Measurements from ENCODE around the gene SLC24A2.
"Not testable (repeated sequence)": the region's sequence is repeated elsewhere in the genome, so short reads cannot be mapped to it uniquely, and the experiment has no call there.

Gene SLC24A2

DNA sequence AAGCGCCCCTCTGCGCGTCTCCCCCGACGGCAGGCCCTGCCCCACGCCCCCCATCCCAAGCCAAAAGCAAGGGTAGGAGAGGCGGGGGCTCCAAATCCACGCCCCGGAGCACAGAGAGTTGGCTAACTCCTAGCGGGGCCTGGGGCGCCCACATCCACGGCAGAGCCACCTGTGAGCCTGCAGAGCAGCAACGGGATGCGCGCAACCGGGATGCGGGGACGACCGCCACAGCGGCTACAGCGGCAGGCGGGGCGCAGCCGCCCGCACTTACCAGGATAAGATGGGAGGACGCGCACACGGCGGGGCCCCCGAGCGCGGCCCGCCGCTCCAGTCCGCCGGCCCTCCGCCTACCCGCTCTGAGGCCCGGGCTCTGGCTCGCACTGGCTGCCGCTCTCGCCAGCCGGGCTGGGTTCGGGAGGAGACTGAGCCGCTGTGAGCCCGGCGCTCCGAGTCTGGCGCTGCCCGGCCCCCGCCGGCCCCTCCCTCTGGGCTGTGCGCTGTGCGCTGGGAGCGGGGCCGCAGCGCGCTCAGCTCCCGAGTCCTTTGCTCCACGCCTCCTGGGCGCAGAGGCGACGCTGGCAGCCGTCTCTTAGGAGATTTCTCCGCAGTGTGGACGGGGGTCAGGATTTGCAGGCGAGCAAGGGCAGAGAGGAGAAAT is at the start of gene SLC24A2:
SLC24A2 (minus strand) TSS at position 424 of the 658 bp plus-strand sequence.
- DNase-seq (ENCODE audit: low read depth), result no peak

DNA sequence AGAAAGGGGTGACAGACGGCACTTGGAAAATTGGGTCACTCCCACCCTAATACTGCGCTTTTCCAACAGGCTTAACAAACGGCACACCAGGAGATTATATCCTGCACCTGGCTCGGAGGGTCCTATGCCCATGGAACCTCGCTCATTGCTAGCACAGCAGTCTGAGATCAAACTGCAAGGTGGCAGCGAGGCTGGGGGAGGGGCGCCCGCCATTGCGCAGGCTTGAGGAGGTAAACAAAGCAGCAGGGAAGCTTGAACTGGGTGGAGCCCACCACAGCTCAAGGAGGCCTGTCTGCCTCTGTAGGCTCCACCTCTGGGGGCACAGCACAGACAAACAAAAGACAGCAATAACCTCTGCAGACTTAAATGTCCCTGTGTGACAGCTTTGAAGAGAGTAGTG is 44.5 kb upstream of the SLC24A2 start:
- DNase-seq (ENCODE audit: low read depth), result not testable (repeated sequence)

DNA sequence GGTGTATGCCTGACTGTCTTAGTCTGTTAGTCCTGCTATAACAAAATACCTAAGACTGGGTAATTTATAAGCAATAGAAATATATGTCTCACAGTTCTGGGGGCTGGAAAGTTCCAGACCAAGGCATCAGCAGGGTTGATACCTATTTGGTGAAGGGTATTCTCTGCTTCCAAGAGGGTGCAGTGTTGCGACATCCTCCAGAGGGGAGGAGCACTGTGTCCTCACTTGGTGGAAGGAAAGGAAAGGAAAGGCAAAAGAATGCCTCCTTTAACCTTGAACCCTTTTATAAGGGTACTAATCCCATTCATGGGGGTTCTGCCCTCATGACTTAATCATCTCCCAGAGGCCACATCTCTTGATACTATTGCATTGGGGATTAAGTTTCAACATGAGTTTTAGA is 42.0 kb upstream of the SLC24A2 start:
- DNase-seq (ENCODE audit: low read depth), result no peak

DNA sequence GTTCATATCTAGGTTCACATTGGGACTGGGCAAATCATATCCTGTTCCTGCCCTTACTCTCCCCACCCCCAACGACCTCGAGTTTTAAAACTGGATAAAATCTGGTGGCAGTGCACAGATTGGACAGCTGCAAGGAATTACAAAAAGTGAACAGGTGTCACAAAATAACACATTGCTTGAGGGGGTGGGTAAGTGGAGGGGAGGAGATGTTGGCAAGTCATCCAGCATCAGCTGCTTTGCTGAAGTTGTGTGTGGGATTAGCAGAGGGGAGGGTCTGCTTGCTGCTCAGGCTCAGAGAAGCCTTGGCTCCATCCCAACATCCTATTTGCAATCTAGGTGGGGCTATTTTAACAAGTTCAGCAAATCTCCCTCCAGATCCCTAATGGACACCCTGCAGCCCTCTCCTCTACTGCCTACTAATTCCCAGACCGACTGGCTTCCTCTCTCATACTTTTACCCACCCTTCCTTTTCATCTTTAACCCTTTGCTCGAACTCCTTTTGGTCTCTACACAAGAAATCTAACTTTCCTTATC is 39.8 kb upstream of the SLC24A2 start:
- DNase-seq (ENCODE audit: low read depth), result no peak

DNA sequence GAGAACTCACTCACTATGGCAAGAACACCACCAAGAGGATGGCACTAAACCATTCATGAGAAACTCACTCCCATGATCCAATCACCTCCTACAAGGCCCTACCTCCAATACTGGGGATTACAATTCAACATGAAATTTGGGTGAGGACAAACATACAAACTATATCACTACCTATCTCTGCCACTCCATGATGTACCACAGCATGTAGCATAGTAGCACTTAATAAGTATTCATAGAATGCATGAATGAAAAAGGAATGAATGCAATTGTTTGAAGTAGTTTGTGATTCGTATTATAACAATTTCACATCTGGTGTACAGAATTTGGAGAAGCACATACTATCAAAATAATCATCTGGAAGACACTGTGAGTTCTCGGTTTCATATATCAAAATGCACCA is 27.9 kb upstream of the SLC24A2 start:
- no peak for DNase-seq (ENCODE audit: low read depth)

DNA sequence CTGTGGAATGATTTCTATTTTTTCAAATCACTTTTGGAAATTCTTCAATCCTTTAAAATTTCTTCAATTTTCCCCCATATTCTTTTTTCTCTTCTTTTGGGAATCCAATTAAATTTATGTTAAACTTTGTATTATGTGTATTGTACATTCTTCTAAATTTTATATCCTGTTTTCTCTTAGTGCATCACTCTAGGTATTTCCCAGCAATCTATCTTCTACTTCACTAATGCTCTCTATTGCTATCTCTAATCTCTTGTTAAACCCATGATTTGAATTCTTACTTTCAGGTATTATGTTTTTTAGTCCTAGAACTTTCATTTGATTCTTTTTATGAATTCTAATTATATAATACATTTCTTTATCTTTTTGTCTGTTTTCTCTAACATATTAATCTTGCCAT is 23.4 kb upstream of the SLC24A2 start:
- DNase-seq (ENCODE audit: low read depth), result no peak

DNA sequence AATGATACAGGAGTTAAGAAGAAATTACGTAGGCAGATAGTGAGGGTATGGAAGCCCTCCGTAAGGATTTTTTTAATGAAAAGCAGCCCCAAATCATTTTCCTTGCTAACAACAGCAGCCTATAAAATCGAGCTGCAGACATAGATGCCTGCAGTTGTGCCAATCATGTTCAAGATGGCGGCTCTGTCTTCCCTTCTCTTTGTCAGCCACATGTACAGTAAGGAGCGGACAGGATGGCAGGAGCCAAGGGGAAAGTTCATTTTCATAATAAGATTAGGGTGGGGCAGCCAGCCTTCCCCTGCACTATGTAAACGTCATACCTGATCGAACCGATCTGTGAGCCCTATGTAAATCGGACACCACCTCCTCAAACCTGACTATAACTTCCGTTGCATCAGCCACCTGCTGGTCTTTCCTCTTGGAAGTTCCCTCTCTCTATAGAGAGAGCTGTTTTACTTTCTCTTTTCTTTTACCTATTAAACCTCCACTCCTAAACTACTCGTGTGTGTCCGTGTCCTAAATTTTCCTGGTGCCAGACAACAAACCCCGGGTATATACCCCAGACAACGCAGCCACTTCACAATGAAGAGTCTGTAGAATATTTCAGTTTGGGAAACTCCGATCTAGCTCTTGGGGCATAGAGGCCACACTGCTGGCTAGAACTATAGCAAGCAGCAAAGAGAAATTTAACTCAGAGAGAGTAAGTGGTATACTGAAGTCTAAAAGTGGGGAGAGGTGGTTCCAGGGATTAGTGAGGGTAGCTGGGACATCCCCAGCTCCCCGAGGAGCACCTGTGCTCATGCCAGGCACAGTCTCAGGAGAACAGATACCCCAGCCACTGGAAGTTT is 20.8 kb upstream of the SLC24A2 start:
- DNase-seq (ENCODE audit: low read depth), result no peak

DNA sequence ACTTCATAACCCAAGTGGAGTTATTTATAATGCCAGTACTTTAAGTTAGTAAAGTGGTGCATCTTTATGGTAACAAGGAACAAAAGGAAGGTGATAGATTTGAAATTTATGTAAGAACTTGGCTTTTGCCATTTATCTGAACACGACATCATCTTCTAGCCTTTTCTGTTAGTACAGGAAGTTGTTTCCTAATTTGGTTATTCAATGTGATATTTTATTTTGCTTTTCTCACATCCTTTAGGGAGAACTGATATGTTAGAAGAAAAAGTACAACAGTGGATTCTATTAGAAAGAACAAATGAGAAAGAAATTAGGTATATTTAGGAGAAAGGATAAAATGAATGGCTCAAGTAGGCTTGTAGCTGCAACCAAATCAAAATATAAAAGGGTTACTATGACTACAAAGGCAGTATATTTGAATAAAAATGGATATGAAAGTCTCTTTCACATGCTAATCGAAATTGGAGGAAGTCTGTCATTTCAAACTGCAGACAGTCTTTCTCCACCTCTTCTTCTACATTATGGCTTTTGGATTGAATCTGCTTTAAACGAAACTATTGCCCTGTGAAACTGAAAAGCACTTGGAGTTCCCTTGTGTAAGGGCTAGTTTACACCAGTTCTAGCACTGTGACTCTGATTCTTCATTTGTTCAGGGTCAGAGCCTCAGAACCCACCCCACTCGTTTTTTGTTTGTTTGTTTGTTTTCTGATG is 18.5 kb upstream of the SLC24A2 start:
- DNase-seq (ENCODE audit: low read depth), result no peak

DNA sequence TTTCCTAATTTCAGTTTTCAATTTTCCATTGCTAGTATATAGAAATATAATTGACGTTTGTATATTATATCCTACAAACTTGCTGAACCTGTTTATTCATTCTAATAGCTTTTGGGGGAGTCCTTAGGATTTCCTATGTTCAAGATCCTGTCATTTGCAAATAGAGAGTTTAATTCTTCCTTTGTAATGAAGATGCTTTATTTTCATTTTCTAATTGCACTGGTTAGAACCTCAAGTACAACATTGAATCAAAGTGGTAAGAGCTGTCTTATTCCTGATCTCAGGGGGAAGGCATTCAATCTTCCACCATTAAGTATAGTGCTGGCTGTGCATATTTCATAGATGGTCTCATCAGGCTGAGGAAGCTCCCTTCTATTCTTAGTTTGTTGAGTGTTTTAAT is 15.6 kb upstream of the SLC24A2 start:
- DNase-seq (ENCODE audit: low read depth), result no peak

DNA sequence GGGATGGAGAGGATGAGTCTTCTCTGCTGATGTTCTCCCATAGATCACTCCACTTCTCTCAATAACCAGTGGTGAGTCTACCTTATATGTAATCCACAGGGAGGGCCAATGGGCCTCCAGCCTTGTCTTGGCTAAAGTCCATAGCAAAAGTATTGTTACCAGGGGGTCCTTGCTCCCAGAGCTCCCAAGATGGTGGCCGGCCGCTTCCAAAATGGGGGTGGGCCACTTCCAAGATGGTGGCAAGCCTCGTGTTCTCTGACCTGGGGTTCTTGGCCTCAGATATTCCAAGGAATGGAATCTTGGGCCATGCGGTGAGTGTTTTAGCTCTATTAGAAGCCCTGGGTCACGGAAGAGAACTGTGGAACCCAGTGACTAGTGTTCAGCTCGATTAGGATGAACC is 12.0 kb upstream of the SLC24A2 start:
- DNase-seq (ENCODE audit: low read depth), result no peak

DNA sequence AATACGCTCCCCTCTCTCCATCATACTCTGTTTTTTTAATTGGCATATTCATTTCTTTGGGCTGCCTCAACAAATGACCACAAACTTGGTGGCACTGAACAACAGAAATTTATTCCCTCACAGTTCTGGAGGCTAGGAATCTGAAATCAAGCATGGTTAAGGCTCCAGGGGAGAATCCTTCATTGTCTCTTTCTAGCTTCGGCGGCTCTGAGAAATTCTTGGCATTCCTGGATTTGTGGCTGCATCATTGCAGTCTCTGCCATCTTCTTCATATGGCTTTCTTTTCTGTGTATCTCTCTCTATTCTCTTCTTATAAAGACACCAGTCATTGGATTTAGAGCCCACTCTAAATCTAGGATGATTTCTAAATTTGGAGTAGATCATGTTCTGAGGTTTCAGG is 10.9 kb upstream of the SLC24A2 start:
- no peak for DNase-seq (ENCODE audit: low read depth)

DNA sequence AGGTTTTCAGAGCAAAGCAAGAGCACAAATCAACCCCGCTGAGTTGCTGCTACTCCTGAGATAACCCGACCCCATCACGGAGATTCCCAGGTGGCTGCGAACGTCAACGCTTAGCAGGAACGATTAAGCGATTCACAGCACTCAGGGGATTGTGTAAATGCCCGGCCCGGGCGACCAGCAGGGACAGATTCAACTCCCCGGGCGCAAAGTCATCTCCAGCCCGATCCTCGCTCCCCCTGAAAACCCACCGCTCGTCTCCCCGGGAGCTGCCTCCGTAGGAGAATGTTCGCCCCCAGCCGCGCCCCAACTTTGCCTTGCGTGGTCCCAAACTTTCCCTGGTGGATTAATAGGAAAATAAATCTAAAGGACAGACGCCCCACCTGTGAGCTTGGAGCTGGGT is 685 bp downstream of the SLC24A2 start:
- DNase-seq (ENCODE audit: low read depth), result no peak

DNA sequence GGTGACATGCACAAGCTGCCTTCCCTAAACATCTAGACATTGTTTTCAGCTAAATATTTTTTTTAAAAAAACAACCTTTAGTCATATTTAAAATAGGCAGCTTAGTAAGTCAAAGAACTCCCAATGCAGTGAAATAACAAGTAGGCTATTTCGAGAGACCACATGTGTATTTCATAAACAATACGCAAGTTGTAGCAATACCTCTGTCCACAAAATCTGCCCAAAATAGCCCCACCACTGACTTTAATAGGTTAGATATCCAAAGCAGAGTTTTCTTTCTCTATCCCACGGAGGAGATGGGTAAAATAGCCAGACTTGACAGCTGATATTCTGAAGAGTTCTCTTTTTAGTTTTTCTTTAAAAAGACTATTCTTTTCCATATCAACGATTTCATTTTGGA is 1.2 kb downstream of the SLC24A2 start:
- DNase-seq (ENCODE audit: low read depth), result no peak

DNA sequence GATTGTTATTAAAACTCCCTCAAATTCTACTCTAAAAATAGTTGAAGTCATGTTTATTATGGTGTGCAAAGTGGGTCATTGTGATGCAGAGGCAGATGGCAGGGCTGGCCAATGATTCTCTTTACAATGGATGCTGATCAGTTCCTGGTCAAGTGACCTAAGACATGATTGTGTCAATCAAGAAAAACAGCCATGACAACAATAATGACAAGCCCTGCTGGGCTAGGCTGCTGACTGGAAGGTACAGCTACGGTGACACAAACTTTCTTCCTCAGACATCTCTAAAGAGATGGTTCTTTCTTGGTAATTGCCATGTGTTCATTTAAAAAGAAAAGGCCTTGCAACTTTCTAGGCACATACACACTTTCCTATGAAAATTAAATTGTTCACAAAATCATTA is 3.6 kb downstream of the SLC24A2 start:
- DNase-seq (ENCODE audit: low read depth), result no peak

DNA sequence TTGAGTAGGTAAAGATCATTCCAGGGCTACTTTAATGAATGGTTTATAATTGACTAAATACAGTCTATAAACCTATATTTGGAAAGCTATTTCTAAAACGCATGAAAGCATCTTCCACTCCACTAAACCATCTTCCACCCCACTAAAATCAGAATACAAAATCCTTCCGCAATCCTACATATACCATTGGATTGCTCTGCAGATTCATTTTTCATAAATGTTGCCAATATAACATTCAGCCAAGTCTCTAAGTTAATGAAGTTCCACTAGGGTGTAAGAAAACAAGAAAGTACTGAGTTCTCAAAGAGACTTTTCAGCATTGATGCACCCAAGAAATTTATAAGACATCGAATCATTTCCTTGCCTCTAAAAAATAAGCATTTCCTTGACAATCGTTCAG is 4.7 kb downstream of the SLC24A2 start:
- DNase-seq (ENCODE audit: low read depth), result no peak

DNA sequence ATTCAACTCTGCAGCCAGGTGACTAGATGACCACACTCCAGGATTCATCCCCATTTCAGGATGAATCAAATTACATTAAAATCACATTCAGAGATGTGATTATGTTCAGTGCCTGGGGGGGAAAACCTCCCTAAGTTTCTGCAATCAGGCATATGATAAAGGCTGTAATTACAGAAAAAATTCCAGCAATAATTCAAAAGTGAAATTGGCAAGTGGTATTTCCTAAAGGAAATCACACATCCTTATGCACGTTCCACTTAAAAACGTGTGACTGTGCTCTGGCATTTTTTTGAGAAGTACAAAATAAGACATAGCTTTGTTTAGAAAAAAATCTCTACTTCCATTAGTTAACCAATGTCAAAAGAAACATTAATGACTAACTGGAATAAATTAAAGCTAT is 5.3 kb downstream of the SLC24A2 start:
- DNase-seq (ENCODE audit: low read depth), result no peak

DNA sequence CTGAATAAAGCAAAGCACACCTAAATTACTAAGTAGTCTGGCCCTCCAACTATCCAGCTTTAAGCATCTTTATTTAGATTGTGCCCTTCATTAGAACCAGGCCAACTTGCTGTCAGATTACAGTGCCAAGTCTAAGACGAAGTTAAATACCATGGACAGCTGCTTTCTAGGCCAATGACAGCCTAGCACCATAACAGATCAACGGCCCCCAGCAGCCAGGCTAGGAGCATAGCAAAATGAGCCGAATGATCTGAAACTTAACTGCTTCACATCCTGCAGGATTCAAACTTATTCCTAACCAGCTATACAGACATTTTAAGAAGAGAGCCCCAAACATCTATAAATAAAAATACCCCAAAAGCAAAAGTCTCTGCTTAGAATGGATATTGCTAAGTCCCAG is 6.8 kb downstream of the SLC24A2 start:
- DNase-seq (ENCODE audit: low read depth), result no peak

DNA sequence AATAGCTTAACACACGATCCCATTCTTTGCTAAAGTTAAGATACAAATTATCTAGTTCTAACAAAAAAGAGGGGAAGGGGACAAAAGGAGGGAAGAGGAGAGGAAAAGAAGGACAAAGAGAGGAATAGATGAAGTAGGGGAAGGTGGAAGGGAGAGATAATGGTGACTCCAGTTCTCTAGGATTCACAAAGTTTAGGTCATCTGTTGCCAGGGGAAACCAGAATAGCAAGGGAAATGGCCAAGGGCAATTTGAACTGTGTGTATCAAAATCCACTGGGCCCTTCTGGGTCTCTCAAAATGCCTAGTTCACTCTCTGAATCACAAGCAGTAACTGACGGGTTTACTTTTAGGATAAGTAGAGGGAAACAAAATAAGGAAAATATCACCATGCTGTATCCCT is 7.6 kb downstream of the SLC24A2 start:
- no peak for DNase-seq (ENCODE audit: low read depth)

DNA sequence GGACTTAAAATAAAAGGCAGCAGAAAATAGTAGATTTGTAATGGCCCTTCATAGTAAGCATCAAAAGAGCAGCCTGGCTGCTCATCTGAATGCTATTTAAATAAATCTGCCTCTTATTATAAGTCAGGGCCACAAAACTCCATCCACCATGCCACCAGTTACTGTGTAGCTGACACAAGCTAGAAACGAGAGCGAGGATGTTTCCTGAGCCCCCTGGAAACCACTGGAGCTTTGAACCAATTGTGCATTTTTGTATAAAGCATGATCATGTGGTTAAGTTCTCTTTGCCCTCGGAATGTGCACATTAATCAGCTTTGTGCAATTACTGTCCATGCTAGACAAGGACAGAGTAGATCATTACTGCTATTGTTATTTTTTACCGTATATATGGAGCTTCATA is 17.4 kb downstream of the SLC24A2 start:
- DNase-seq (ENCODE audit: low read depth), result no peak

DNA sequence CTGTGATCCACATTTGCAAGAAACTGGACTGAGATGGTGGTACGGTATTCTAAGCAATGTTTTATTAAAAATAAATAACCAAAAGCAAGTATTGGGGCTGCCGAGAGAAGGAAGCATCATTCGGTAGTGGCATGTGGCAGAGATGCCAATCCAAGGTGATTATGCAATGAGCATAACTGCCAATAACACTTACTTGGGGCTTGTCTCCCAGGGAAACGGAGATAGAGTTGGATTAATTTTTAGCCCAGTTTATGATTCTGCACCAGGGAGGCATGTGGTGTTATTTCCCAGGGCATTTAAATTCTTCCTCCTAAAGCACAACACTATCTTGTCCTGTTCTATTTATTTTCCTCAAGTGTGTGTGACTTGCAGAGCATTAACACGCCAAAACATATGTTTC is 17.9 kb downstream of the SLC24A2 start:
- DNase-seq (ENCODE audit: low read depth), result no peak

DNA sequence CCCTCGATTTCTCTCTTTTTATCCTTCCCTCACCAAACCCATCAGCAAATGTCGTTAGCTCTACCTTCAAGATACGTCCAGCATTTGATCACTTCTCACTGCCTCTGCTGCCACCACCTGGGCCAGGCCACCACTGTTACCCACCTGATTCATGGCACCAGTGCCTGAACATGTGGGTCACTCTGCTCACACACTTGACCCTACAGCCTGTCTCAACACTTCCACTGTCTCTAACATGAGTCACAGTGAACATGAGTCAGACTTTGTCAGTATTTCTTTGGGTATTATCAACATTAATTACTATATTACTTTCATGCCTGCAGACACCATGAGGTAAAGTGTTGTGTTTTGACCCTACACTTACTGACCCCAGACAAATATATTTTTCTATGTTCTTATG is 19.6 kb downstream of the SLC24A2 start:
- DNase-seq (ENCODE audit: low read depth), result no peak

DNA sequence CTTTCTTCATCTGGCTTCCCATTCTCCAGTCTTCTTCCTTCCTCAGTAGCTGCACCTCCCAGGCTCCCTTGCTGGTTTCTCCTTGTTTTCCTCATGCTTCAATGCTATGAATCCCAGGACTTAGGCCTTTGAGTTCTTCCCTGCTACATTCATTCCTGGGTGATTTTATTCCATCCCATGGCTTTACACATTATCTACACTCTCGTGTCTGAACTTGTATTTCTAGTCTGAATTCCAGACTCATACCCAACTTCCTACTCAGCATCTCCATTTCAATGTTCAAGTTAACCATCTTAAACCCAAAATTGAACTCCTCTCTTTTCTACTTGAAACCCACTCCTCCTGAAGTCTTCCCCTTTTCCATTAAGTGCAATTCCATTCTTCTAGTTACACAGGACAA is 20.0 kb downstream of the SLC24A2 start:
- DNase-seq (ENCODE audit: low read depth), result no peak

DNA sequence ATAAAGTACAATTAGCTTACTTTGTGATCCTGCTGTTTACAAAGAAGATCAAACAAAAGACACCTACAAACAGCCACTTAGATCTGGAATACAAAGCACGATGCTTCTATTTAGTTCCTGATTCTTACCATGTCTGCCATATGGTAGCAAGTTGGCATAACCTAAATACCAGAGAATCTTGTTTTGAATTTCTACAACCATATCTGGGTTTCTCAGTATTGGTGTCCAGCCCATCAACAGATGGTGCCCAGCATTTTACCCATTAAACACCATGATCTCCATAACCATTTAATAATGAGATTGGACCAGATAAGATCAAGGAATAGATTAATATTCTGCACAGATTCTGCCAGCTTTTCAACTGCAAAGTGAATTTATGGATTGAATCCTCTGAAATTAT is 29.8 kb downstream of the SLC24A2 start:
- DNase-seq (ENCODE audit: low read depth), result no peak
